CD14-positive monocyte (primary cell): ENCODE results near the gene ZNF488. TPM values are rescaled to one million over a fixed set of nuclear protein-coding genes. Genes with fewer than 3 reads are reported as not detected.

Experiments used
- DNase-seq, 3 donors: peaks; one replicate each; pipeline ENCODE4 v3.0.0-alpha.2; 2011 to 2022
- H2AFZ ChIP-seq: 2 replicates; pipeline ENCODE4 v1.6.0; 2012; ENCODE audit warnings: mild to moderate bottlenecking, low read depth, low read length, inconsistent platforms; ENCODE audit not compliant: insufficient read depth, poor library complexity, severe bottlenecking
- H3K27ac ChIP-seq, 2 donors: 1 replicate in 1 of 2; 2 replicates in 1 of 2; pipeline ENCODE4 v1.5.1; 2012 to 2013; ENCODE audit warnings: low read length in 2 of 2, control low read depth in 1 of 2, inconsistent platforms in 1 of 2, low read depth in 1 of 2, mild to moderate bottlenecking in 1 of 2
- H3K27me3 ChIP-seq, 2 donors: one replicate each; pipeline versions ENCODE4 v1.6.0 to v1.6.1; 2011 to 2013; ENCODE audit warnings: low read length in 2 of 2; ENCODE audit not compliant: control insufficient read depth in 2 of 2, insufficient read depth in 2 of 2
- H3K36me3 ChIP-seq, 2 donors: replicated peaks in 1 of 2; 1 replicate in 1 of 2; 2 replicates in 1 of 2; pipeline versions ENCODE4 v1.5.1 to v1.6.1; 2012 to 2013; ENCODE audit warnings: low read length in 2 of 2, control low read depth in 1 of 2, inconsistent platforms in 1 of 2, mild to moderate bottlenecking in 1 of 2; ENCODE audit not compliant: insufficient read depth in 2 of 2, control insufficient read depth in 1 of 2
- H3K4me1 ChIP-seq, 2 donors: 1 replicate in 1 of 2; 2 replicates in 1 of 2; pipeline versions ENCODE4 v1.5.1 to v1.6.1; 2012 to 2013; ENCODE audit warnings: low read length in 2 of 2, control low read depth in 1 of 2, inconsistent platforms in 1 of 2, mild to moderate bottlenecking in 1 of 2, moderate library complexity in 1 of 2; ENCODE audit not compliant: insufficient read depth in 2 of 2, control insufficient read depth in 1 of 2
- H3K4me2 ChIP-seq: replicated peaks from 2 replicates; pipeline ENCODE3; 2012; ENCODE audit warnings: low read length, moderate library complexity, mild to moderate bottlenecking; ENCODE audit not compliant: poor library complexity, severe bottlenecking; ENCODE audit errors: extremely low read depth
- H3K4me3 ChIP-seq, 3 experiments: fragments of 200-600 bp in 1 of 3; sonication (generic) in 1 of 3; replicated peaks in 1 of 3; 1 replicate in 2 of 3; 2 replicates in 1 of 3; pipeline ENCODE4 v1.5.1; 2011 to 2013; ENCODE audit warnings: low read length in 3 of 3, mild to moderate bottlenecking in 3 of 3, control low read depth in 2 of 3, low read depth in 2 of 3, inconsistent platforms in 1 of 3, moderate library complexity in 1 of 3
- H3K79me2 ChIP-seq: 2 replicates; pipeline ENCODE4 v1.6.0; 2012; ENCODE audit warnings: mild to moderate bottlenecking, control low read depth, inconsistent platforms, low read length, moderate library complexity; ENCODE audit not compliant: insufficient read depth
- H3K9ac ChIP-seq: 2 replicates; pipeline ENCODE4 v1.6.0; 2017; ENCODE audit warnings: low read length, mild to moderate bottlenecking; ENCODE audit not compliant: insufficient read depth, poor library complexity, severe bottlenecking
- H3K9me3 ChIP-seq, 2 donors: replicated peaks in 1 of 2; 1 replicate in 1 of 2; 2 replicates in 1 of 2; pipeline versions ENCODE4 v1.5.1 to v1.6.1; 2012 to 2013; ENCODE audit warnings: low read length in 2 of 2, control low read depth in 1 of 2; ENCODE audit not compliant: control insufficient read depth in 1 of 2, insufficient read depth in 1 of 2
- H4K20me1 ChIP-seq: 2 replicates; pipeline ENCODE4 v1.6.0; 2012; ENCODE audit warnings: mild to moderate bottlenecking, low read length, control low read depth, moderate library complexity; ENCODE audit not compliant: insufficient read depth
- H3K27ac Mint-ChIP-seq, 7 donors: one replicate each; pipeline ENCODE4 v1.8.0; 2020; ENCODE audit warnings: mild to moderate bottlenecking in 7 of 7, mixed read lengths in 7 of 7, moderate library complexity in 6 of 7, inconsistent platforms in 2 of 7
- H3K27me3 Mint-ChIP-seq, 3 donors: one replicate each; pipeline ENCODE4 v1.8.0; 2021 to 2022; ENCODE audit warnings: low read depth in 3 of 3, mild to moderate bottlenecking in 3 of 3, mixed read lengths in 3 of 3, moderate library complexity in 3 of 3, inconsistent platforms in 1 of 3
- H3K36me3 Mint-ChIP-seq, 2 donors: one replicate each; pipeline ENCODE4 v1.8.0; 2020; ENCODE audit warnings: mixed read lengths in 2 of 2, inconsistent platforms in 1 of 2, mild to moderate bottlenecking in 1 of 2
- H3K4me1 Mint-ChIP-seq: one replicate; pipeline ENCODE4 v1.8.0; 2020; ENCODE audit warnings: mild to moderate bottlenecking, mixed read lengths
- H3K4me3 Mint-ChIP-seq, 2 donors: one replicate each; pipeline ENCODE4 v1.8.0; 2020; ENCODE audit warnings: mild to moderate bottlenecking in 2 of 2, mixed read lengths in 2 of 2, moderate library complexity in 1 of 2
- H3K9me3 Mint-ChIP-seq, 7 donors: one replicate each; pipeline ENCODE4 v1.8.0; 2020 to 2022; ENCODE audit warnings: mixed read lengths in 7 of 7, mild to moderate bottlenecking in 6 of 7, moderate library complexity in 6 of 7, inconsistent platforms in 2 of 7
- WGBS: methylation state at CpG from one replicate; pipeline ENCODE4 v1.1.5; 2013; ENCODE audit warnings: missing lambda C conversion rate; ENCODE audit not compliant: insufficient coverage; 5-methylcytosine and 5-hydroxymethylcytosine counted together
- intact Hi-C, 2 donors: fragments of 100-400 bp; cut with micrococcal nuclease; formaldehyde crosslinking; loops; one replicate each; pipeline versions ENCODE4 v1.15.0 to v1.15.1; 2023
- polyA plus RNA-seq, 3 donors: library from polyadenylated mRNA; depleted of rRNA in 1 of 3; unstranded in 2 of 3; stranded (reverse) in 1 of 3; fragments of 300-500 nt in 2 of 3; fragments of >200 nt in 1 of 3; fragmentation: Illumina TruSeq in 2 of 3; gene quantifications; 1 replicate in 2 of 3; 2 replicates in 1 of 3; pipeline ENCODE4 v1.2.3, GENCODE V29; 2012 to 2021
- TF ChIP-seq, protein P1 (sequence below): fragments of 200-600 bp; IDR thresholded peaks from one replicate; pipeline ENCODE4 v1.8.0; 2022; ENCODE audit warnings: antibody characterized with exemption, mild to moderate bottlenecking

ZNF488 gene
- polyA plus RNA-seq, 3 donors, result not detected

DNA sequence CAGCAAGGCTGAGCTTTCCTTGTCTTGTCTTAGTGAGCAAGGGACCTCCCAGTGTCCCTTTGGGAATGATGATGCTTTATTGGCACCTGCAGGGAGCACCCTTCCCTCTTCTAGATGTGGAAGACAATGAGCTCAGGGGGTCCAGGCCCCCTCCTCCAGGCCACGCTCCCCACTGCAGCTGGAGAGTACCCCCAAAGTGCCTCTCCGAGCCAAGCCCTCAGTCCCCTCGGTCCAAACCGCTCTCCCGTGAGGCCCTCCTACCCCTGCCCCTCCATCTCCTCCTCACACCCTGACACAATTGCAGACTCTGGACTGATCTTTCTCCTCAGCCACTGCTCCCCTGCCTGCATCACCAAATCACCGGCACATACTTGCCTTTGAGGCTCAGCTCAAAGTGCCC lies 19.2 kb downstream of the ZNF488 start:
- WGBS, result 96% methylated on average over 5 of the region's 6 CpGs
- no peaks in the 10 kb centered on the region for H3K9me3 ChIP-seq
- H3K9me3 Mint-ChIP-seq, result no peaks in the 10 kb centered on the region
- no peaks in the 10 kb centered on the region for H3K36me3 ChIP-seq
- H3K27me3 Mint-ChIP-seq, result peaks cover 0 to 3% (median 2%) of the 10 kb centered on the region in 3 donors
- TF ChIP-seq, protein P1, sequence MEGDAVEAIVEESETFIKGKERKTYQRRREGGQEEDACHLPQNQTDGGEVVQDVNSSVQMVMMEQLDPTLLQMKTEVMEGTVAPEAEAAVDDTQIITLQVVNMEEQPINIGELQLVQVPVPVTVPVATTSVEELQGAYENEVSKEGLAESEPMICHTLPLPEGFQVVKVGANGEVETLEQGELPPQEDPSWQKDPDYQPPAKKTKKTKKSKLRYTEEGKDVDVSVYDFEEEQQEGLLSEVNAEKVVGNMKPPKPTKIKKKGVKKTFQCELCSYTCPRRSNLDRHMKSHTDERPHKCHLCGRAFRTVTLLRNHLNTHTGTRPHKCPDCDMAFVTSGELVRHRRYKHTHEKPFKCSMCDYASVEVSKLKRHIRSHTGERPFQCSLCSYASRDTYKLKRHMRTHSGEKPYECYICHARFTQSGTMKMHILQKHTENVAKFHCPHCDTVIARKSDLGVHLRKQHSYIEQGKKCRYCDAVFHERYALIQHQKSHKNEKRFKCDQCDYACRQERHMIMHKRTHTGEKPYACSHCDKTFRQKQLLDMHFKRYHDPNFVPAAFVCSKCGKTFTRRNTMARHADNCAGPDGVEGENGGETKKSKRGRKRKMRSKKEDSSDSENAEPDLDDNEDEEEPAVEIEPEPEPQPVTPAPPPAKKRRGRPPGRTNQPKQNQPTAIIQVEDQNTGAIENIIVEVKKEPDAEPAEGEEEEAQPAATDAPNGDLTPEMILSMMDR, result no peak
- H3K27me3 ChIP-seq, result no peaks in the 10 kb centered on the region
- no peaks in the 10 kb centered on the region for H3K4me1 Mint-ChIP-seq
- no peak overlapping the region for H2AFZ ChIP-seq
- no peaks in the 10 kb centered on the region for H3K4me1 ChIP-seq
- no peak overlapping the region for H3K27ac Mint-ChIP-seq
- intact Hi-C loops, result no loop called here
- DNase-seq, result no peak
- no peak overlapping the region for H3K4me3 Mint-ChIP-seq
- H4K20me1 ChIP-seq, result no peaks in the 10 kb centered on the region
- H3K27ac ChIP-seq, result no peak overlapping the region
- no peak overlapping the region for H3K9ac ChIP-seq
- no peak overlapping the region for H3K4me2 ChIP-seq
- no peak overlapping the region for H3K4me3 ChIP-seq
- no peaks in the 10 kb centered on the region for H3K79me2 ChIP-seq
- H3K36me3 Mint-ChIP-seq, result no peaks in the 10 kb centered on the region

DNA sequence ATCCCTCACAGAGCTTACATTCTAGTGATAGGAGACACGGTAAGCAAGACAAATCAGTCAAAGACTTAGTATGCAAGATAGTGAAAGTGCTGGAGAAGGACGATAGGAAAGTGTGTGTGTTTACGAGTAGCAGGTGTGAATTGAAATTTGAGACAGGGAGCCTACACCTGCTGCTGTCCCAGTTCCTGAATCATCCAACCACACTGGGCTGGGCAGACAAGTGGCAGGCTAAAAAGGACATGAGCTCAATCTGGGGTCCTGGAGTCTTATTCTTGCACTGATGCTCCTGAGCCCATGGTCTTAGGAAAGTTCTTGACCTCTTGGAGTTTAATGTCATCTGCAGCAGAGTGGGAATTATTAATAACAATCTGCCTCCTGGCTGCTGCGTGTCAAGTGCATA lies 19.7 kb downstream of the ZNF488 start:
- no peaks in the 10 kb centered on the region for H3K4me1 Mint-ChIP-seq

More for the DNA sequence above, 19.7 kb downstream of the ZNF488 start:
- TF ChIP-seq, protein P1, result no peak
- no peaks in the 10 kb centered on the region for H3K36me3 ChIP-seq
- H3K9ac ChIP-seq, result no peak overlapping the region
- intact Hi-C loops, result no loop called here
- H3K4me1 ChIP-seq, result no peaks in the 10 kb centered on the region
- H3K4me3 Mint-ChIP-seq, result no peak overlapping the region
- H3K36me3 Mint-ChIP-seq, result no peaks in the 10 kb centered on the region
- no peaks in the 10 kb centered on the region for H3K27me3 ChIP-seq
- H3K4me3 ChIP-seq, result no peak overlapping the region
- H3K79me2 ChIP-seq, result no peaks in the 10 kb centered on the region
- no peak overlapping the region for H3K27ac ChIP-seq
- H4K20me1 ChIP-seq, result no peaks in the 10 kb centered on the region
- H3K27me3 Mint-ChIP-seq, result peaks cover 0 to 2% (median 2%) of the 10 kb centered on the region in 3 donors
- H3K27ac Mint-ChIP-seq, result no peak overlapping the region
- H2AFZ ChIP-seq, result no peak overlapping the region
- WGBS, result 91% methylated on average over 1 of the region's 4 CpGs
- no peaks in the 10 kb centered on the region for H3K9me3 ChIP-seq
- no peaks in the 10 kb centered on the region for H3K9me3 Mint-ChIP-seq
- DNase-seq, result no peak
- H3K4me2 ChIP-seq, result no peak overlapping the region
